GM19395 (cell line): ENCODE measurements around the gene DAZL.

ENCODE experiments used
- ATAC-seq: cut with Tn5 transposase; IDR thresholded peaks from one replicate; pipeline ENCODE4 v1.9.1; 2021; ENCODE audit warnings: mild to moderate bottlenecking, moderate library complexity; ENCODE audit not compliant: unreplicated experiment

DAZL gene

DNA sequence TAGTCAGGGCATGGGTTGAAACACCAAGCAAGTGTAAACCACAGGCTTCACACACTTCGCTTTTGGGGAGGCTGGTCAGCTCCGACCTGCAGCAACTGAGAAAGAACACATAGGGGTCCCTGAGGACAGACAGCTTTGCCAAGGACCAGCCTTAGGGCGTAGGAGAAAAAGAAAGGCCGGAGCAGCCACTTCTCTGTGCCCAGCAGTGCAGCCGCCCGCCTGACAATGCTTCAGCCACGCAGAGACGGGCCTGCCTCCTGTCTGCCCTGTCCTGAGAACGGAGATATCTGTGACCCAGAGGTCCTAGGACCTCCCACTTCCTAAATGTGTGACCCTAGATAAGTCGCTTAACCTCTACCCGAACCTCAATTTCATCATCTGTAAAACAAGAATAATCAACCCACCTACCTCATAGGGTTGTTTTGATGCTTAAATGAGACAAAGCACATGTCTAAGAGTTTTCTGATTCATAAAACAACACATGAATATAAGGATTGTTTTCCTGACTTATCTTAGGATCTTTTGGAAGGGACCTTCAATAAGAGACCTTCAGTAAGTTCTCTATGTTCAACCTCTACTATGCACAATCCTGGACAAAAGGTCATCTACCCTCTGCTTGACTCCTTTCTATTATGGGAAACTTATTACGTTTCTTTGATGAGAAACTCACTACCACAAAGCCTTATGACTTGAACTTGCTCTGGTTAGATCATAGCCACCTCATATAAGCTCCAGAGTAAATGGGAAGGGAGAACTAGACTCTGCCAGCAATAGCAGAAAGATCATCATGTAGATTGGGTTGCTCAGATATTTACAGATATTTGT lies 58.8 kb downstream of the DAZL start:
- no peak for ATAC-seq

DNA sequence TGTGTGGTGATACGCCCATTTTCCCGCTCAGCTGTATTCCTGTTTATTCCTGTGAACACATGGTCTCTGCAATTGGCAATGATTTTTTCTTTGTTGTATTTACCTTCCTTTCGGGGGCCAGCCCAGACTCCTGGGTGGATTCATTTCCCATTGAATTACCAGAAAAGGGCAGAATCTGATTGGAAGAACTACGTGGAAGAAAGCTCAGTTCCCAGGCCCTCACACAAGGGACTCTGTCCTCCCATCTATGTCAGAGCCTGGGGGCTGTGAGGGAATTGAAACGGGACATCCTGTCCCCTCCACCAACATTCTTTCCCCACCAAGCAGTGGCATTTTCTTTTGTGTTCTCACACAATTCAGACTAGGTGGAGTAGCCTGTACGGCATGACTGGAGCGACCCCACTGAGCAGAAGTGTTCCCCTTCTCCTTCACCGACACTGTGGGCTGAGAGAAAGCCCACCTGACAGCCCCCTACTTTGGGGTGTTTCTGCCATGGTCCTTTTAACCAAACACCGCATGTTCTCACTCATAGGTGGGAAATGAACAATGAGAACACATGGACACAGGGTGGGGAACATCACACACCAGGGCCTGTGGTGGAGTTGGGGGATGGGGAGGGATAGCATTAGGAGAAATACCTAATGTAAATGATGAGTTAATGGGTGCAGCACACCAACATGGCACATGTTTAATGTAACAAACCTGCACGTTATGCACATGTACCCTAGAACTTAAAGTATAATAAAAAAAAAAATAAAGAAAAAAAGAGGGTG lies 59.6 kb downstream of the DAZL start:
- no peak for ATAC-seq

DNA sequence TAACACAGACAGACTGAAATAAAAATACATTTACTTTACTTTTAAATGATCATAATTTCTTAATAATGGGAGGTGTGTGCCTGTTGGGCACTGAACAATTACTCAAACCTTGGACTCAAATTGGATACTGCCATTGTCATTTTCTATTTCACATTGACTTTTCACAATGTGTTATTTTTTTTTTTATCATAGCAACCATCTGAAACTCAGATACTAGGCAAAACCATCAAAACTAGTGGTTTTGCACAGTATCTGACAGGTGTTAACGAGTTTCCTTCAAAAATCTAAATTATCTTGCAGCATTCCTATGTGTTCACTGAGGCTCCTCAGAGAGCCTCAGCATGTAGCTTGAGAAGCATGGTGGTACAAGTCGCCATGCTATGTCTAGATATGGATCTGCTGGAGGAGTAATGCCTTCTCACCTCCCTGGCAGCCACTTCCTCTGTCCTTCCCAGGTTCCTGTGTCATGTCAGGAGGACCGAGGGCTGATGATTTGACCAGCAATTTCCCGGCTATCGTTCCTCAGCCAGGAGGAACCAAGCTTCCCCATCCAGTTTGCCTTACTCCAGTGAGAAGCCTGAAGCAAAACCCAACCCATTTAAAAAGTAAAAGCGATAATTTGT lies 61.9 kb downstream of the DAZL start:
- ATAC-seq = no peak

DNA sequence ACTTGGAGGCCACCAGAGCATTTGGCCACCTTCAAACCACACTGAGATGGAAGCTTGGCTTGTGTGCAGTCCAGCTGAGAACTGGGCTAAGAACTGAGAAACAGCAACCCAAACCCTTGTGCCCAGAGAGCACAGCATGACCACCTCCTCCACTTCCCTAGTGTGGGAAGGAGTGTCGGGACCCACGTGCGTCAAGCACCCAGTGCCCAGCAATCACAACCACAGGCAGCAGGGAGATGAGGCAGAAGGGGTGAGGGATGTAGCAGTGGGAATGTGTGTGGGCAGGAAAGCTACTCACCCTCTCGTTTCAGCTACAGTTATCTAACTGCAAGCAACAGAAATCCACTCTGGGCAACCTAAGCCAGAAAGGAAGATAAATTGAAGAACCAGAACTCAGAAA lies 66.7 kb downstream of the DAZL start:
- no peak for ATAC-seq

DNA sequence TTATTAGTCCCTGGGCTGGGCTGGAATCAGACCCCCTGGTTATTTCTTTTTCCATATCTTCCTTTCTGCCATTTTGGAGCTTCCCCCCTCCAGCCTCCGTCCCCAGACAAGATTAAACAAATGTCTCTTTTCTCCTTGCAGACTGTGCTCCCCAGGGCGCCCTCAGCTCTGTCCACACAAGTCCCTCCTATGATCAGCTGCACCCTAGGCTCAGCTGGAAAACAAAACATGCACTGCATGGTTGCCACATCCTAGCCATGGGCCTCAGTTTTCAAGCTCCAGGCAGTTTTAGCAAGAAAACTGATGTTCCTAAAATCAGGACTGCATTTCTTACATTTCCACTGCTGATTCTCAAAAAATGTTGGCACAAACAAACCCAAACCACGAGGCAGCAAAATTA lies 68.2 kb downstream of the DAZL start:
- ATAC-seq = no peak
